T-helper 1 cell (primary cell): ENCODE results near the gene SULT4A1.
"Not testable (repeated sequence)": the region's sequence is repeated elsewhere in the genome, so short reads cannot be mapped to it uniquely, and the experiment has no call there.

Experiments used
- DNase-seq, 5 donors: peaks; one replicate each; pipeline ENCODE4 v3.0.0-alpha.2; 2012 to 2020

SULT4A1 gene

GRCh38 chr22:43885786-43886185 is 23.5 kb upstream of the SULT4A1 start:
- DNase-seq = no peak

DNA sequence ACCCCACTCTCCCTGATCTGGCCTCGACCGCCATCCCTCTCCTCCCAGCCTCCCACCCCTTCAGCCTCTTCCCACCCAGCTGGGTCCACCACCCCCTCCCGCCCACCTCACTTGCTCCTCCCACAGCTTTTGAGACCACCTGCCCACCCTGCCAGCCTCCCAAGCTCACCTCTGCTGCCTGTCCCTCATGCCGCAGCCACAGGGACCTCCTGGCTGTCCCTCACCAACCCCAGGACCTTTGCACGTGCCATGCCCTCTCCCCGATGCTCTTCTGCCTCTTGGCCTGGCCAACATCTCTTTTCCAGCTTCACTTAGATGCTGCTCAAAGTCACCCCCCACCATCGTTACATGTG is 23.0 kb upstream of the SULT4A1 start:
- no peak for DNase-seq

- peak in 2 of 5 donors; percentile 18 to 19 for DNase-seq
Observed at GRCh38 chr22:43884600-43885318, 22.4 kb upstream of the SULT4A1 start.

GRCh38 chr22:43883719-43884415 is 21.6 kb upstream of the SULT4A1 start:
- no peak for DNase-seq

GRCh38 chr22:43883012-43883661 is 20.8 kb upstream of the SULT4A1 start:
- DNase-seq = peak in 3 of 5 donors; percentile 16 to 52 (median 31)

DNA sequence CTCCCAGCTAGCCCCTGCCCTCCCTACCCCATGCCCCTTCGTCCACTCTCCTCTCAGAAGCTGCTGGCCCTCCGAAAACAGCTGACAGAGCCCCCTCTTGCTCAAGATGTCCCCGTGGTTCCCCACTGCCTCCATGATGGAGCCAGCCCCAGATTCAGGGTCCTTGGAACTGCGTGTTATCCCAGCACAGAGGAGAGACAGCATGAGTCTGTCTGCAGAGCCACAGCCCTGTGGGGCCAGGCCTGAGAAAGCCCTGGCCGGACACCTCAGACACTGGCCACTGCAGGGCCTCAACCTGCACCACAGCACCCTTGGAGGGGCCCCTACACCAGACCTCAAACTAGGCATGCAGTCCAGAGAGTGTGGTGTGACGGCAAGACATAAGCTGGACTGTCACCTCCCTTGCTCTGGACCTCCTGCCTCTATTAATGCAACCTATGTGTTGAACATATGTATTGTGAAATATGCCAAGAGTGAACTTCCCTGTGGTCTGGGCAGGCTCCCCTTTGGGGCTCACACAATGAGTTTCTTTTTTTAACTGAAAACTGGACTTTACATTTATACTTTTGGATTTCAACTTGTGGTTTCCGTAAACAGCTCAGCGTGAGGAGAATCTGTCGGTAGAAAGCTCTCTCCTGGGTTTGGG is 19.9 kb upstream of the SULT4A1 start:
- no peak for DNase-seq

DNA sequence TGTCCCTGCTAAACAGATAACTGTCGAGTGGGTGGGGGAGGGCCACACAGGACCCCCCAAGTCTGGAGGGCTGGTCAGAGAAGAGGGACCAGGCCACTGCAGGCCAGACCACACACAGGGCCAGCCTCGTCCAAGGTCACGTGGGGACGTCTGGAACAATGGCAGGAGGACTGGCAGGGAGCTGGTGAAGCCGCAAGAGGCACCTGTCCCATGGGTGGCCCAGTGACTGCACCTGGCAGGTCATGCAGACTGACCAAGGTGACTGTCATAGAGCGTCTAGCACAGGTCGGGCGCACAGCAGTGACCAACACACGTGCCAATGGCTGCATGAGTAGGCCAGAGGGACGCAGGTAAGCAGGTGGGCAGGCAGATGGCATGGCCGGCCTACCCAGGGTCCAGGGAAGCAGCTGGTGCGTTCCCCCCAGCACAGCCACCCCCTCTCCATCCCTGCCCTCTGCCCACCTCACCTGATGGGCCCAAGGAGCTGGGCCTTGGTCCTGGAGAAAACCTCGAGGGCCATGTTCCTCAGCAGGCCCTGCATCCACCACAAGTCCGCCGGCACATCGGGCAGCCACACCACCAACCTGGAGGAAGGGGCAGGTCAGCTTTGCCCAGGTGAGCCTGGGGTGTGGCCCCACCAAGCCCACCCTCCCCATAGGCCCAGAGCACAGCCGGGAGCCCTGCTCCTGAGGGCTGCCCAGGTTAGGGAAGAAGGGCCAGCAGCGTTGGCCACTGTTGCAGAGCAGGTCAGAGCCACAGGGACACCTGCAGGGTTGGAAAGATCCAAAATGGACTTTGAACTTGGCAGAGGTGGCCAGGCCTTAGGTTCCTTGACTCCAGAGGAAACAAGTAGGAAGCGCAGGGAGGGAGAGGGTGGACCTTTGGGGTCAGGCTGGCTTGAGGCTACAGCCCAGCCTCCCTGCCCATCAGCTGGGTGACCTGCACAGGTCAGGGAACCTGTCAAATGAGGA is 19.1 kb upstream of the SULT4A1 start:
- DNase-seq = no peak

DNA sequence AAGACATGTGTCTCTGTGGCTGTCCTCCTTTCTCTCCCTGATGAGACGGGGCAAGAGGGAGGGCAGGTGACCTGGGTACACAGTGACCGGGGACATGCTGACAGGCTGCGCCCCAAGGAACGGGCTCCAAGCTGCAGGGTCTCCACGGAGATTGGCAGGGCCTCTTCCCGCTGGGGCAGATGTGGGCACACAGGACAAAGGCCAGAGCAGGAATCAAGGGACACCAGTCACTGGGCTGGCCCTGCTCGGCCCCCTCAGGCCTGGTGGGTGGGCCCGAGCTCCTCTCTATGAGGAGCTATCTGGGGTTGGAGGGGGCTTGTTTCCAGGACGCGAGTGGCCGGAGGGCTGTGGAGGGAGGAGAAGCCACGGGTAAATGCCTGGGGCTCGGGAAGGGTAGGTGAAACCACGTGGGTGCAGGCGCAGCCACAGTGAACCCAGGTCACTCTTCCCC is 18.3 kb upstream of the SULT4A1 start:
- DNase-seq = no peak

- no peak for DNase-seq
Observed at GRCh38 chr22:43879901-43880540, 17.7 kb upstream of the SULT4A1 start.

DNA sequence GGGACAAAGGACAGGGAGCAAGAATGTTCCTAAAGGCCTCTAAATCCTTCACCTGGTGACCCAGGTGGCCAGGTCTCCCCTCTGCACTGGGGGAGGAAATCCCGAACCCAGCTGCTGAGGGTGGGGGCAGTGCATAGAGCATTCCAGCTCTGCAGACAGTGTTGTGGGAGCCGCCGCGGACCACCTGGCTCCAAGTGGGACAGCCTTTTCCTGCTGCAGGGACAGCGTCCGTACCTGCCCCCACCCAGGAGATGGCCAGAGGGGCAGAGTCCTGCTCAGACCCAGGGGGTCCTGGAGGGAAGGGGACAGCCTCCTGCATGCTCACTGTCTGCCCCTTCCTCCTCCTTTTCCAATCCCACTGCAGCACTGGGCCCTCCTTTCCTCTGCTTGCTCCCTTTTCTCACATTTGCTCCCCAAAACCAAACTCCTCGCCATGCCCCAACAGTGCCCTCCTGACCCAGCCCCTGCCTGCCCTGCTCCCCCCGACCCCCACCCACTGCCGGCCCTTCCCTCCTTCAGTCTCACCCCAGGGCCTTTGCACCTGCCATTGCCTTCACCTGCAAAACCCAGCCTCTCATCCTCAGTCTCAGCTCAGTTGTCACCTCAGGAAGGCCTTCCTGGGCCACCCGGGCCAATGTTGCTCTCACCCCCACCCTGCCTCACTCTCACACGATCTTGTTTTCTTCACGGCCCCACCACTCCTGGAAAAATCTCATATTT is 16.7 kb upstream of the SULT4A1 start:
- no peak for DNase-seq

- DNase-seq = no peak
Observed at GRCh38 chr22:43878079-43878795, 15.9 kb upstream of the SULT4A1 start.

DNA sequence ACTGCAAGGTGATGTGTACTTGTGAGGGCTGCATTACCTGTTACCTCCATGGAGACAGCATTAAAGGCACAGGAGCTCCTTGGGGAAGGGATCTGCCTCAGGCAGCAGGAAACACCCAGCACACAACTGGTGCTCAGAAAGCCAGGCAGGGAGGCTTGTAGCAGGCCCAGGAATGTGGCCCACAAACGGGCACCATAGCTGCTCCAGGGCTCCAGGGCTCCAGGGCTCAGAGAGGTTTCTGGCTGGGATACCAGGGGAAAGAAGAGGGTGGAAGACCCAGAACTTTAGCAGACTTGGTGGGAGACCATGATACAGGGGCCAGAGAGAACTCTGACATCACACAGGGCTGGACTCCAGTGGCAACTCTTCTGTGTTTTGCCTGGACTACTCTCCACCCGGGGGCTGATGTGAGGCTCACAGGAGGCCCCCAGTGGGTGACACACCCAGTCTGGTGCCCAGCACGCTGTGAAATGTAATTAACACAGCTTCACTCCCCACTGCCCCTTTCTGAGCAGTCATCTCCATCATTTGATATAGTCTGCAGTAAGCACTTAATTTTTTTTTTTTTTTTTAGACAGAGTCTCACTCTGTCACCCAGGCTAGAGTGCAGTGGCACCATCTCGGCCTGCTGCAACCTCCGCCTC is 14.7 kb upstream of the SULT4A1 start:
- DNase-seq = no peak

GRCh38 chr22:43869799-43870198 is 7.5 kb upstream of the SULT4A1 start:
- no peak for DNase-seq

DNA sequence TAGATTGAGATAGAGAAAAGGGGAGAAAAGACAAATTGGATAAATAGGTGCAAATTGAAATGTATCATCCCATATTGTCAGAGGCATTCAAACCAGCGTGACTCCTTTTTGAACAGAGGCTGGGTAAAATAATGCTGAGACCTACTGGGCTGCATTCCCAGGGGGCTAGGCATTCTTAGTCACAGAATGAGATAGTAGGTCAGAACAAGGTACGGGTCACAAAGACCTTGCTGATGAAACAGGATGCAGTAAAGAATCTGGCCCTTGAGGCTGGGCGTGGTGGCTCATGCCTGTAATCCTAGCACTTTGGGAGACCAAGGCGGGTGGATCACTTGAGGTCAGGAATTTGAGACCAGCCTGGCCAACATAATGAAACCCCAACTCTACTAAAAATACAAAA is 6.7 kb upstream of the SULT4A1 start:
- DNase-seq = not testable (repeated sequence)

GRCh38 chr22:43867839-43868635 is 5.7 kb upstream of the SULT4A1 start:
- DNase-seq = peak in 1 of 5 donors; percentile 16

DNA sequence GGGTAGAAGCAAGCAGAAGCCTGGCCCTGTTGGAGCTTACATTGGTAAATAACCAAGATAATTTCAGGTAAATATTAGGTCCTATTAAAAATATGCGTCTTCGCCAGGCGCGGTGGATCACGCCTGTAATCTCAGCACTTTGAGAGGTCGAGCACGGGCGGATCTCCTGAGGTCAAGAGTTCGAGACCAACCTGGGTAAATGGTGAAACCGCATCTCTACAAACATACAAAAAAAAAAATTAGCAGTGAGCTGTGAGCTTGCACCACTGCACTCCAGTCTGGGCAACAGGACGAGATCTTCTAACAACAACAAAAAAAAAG is 529 bp upstream of the SULT4A1 start:
- no peak for DNase-seq

DNA sequence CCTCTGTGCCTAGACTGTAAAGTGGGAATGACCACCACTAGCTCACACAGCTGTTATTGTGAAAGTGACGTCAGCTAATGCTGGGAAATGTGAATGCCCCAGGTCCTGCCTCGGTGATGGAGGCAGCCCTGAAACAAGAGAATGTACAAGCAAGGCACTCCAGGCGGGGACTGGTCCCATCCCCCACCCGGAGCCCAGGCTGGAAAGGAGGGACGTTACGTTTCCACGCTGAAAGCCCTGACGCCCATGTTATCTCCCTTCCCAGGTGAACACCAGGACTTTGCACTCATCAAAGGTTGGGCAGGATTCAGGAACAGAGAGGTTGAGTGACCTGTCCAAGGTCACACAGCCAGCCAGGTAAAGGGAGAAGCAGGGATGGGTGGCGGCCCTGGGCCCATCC is 784 bp downstream of the SULT4A1 start:
- DNase-seq = no peak

DNA sequence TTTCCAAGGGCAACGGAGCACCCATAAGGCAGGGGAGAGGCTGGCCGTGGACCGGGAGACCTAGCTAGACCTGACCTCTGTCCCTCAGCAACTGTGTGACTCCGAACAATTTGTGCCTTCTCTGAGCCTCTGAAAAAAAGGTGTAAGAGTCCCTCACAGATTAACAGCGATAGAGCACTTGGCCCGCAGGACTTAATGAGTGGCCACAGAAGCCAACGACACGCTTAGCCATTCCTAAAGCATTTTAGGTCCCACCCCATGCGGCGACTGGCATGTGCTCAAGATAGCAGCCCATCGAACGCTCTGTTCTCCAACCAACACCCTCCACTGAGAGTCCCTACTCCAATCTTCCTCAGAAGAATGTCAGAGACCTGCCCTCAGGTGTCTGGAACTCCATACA is 1.5 kb downstream of the SULT4A1 start:
- no peak for DNase-seq

- no peak for DNase-seq
Observed at GRCh38 chr22:43860126-43860525, 2.2 kb downstream of the SULT4A1 start.
